Stomach (tissue), 9 donors: ENCODE measurements around the gene SPTLC1. TPM values are rescaled to one million over a fixed set of nuclear protein-coding genes. Genes with fewer than 3 reads are reported as not detected.

Experiments used
- DNase-seq, 2 donors: peaks; one replicate each; pipeline versions ENCODE4 v3.0.0 to v3.0.0-alpha.2; 2013 to 2019
- H3K27ac ChIP-seq, 5 donors: fragments of 200-600 bp in 4 of 5; sonication (generic) in 4 of 5; one replicate each; pipeline ENCODE4 v1.5.1; 2013 to 2019; ENCODE audit warnings: mild to moderate bottlenecking in 1 of 5, moderate library complexity in 1 of 5
- H3K27me3 ChIP-seq, 3 donors: fragments of 200-600 bp; sonication (generic); one replicate each; pipeline ENCODE4 v1.5.1; 2017 to 2019; ENCODE audit warnings: mixed run types in 1 of 3
- H3K36me3 ChIP-seq, 4 donors: fragments of 200-600 bp; sonication (generic); 1 replicate in 3 of 4; 2 replicates in 1 of 4; pipeline ENCODE4 v1.5.1; 2016 to 2019
- H3K4me1 ChIP-seq, 4 donors: fragments of 200-600 bp; sonication (generic); one replicate each; pipeline ENCODE4 v1.5.1; 2016 to 2019
- H3K4me3 ChIP-seq, 4 donors: fragments of 200-600 bp; sonication (generic) in 3 of 4; one replicate each; pipeline ENCODE4 v1.5.1; 2016 to 2019; ENCODE audit warnings: mild to moderate bottlenecking in 1 of 4
- H3K9me3 ChIP-seq, 4 donors: fragments of 200-600 bp; sonication (generic); one replicate each; pipeline ENCODE4 v1.5.1; 2016 to 2019
- CTCF ChIP-seq, 7 experiments: fragments of 450-650 bp in 4 of 7; fragments of 200-600 bp in 3 of 7; sonication (generic) in 3 of 7; IDR thresholded peaks; one replicate each; pipeline ENCODE4 v1.5.1; 2016 to 2019; ENCODE audit warnings: antibody characterized with exemption in 7 of 7, control low read depth in 2 of 7, mild to moderate bottlenecking in 1 of 7
- EP300 ChIP-seq: sonication (generic); formaldehyde crosslinking; IDR thresholded peaks from one replicate; pipeline ENCODE4 v1.6.1; 2017; ENCODE audit warnings: antibody characterized with exemption
- POLR2A ChIP-seq, 4 donors: fragments of 450-650 bp; IDR thresholded peaks; one replicate each; pipeline ENCODE4 v1.6.1; 2016; ENCODE audit warnings: antibody characterized with exemption in 4 of 4, control low read depth in 2 of 4, mild to moderate bottlenecking in 1 of 4, moderate library complexity in 1 of 4
- POLR2AphosphoS5 ChIP-seq, 3 donors: sonication (generic); formaldehyde crosslinking; IDR thresholded peaks; one replicate each; pipeline ENCODE4 v1.6.1; 2016; ENCODE audit warnings: antibody characterized with exemption in 3 of 3
- WGBS, 5 donors: extraction: QIAGEN DNeasy Blood & Tissue Kit in 3 of 5; methylation state at CpG; one replicate each; pipeline versions ENCODE4 v1.1.5 to v1.1.7; 2013 to 2018; 5-methylcytosine and 5-hydroxymethylcytosine counted together
- intact Hi-C: fragments of 100-400 bp; cut with DNase I; formaldehyde crosslinking; loops from one replicate; pipeline ENCODE4 v1.15.1; 2023; ENCODE audit warnings: low total_unique reads
- polyA plus RNA-seq, 3 donors: library from polyadenylated mRNA; stranded (reverse); fragments of 200-250 nt; gene quantifications; one replicate each; pipeline ENCODE4 v1.2.3, GENCODE V29; 2013
- total RNA-seq, 5 donors: library from RNA; depleted of rRNA; stranded (reverse); fragments of >200 nt; gene quantifications; one replicate each; pipeline versions ENCODE4 v1.1.0 to v1.2.3, GENCODE V29; 2014 to 2016
- donor health status: healthy with polysubstance abuse.
- donor health status: Bipolar disorder and iron deficiency.
- donor health status: healthy.

SPTLC1 gene
- total and polyA plus RNA-seq, 8 donors = 14.4 to 157 (median 49.2) TPM

- Histone ChIP-seq H3K27me3 (no peaks in the 10 kb centered on the region), H3K27ac (no peak overlapping the region), H3K9me3 (peaks cover 0 to 24% (median 9%) of the 10 kb centered on the region in 4 donors), H3K36me3 (peaks cover 37 to 80% (median 79%) of the 10 kb centered on the region in 4 donors), H3K4me1 (no peaks in the 10 kb centered on the region), H3K4me3 (no peak overlapping the region)
- TF ChIP-seq CTCF (IDR thresholded peaks at IDR 0.05) (no peak), POLR2A (IDR thresholded peaks at IDR 0.05) (no peak), EP300 (no peak)
- intact Hi-C loops = no loop called here
- no peak for DNase-seq
- WGBS, 5 donors = 96 to 100% (median 99%) methylated on average over 3 of the region's 3 CpGs
These were observed 72.2 kb downstream of the SPTLC1 start for GRCh38 chr9:92043002-92043401.

- intact Hi-C loops = no loop called here
- Histone ChIP-seq H3K27me3 (no peaks in the 10 kb centered on the region), H3K27ac (no peak overlapping the region), H3K4me3 (no peak overlapping the region), H3K9me3 (peaks cover 0 to 24% (median 9%) of the 10 kb centered on the region in 4 donors), H3K36me3 (peaks cover 42 to 81% (median 79%) of the 10 kb centered on the region in 4 donors), H3K4me1 (peaks cover 0 to 4% (median under 1%) of the 10 kb centered on the region in 4 donors)
- no peak for TF ChIP-seq POLR2AphosphoS5 (IDR thresholded peaks at IDR 0.05)
- no peak for TF ChIP-seq POLR2A (IDR thresholded peaks at IDR 0.05)
- TF ChIP-seq CTCF (IDR thresholded peaks at IDR 0.05) = no peak
- no peak for TF ChIP-seq EP300
- WGBS, 5 donors = 96 to 100% (median 100%) methylated on average over 1 of the region's 1 CpG
- no peak for DNase-seq
These were observed 73.0 kb downstream of the SPTLC1 start for GRCh38 chr9:92042260-92042659.

- intact Hi-C loops = no loop called here
- Histone ChIP-seq H3K4me1 (peaks cover 0 to 23% (median 10%) of the 10 kb centered on the region in 4 donors), H3K27me3 (no peaks in the 10 kb centered on the region), H3K27ac (peak overlapping the region; percentile 27 to 85 (median 70)), H3K9me3 (peaks cover 0 to 6% (median 4%) of the 10 kb centered on the region in 4 donors), H3K4me3 (no peak overlapping the region), H3K36me3 (peaks cover 24 to 81% (median 79%) of the 10 kb centered on the region in 4 donors)
- DNase-seq = no peak
- TF ChIP-seq POLR2A (IDR thresholded peaks at IDR 0.05) = no peak
- no peak for TF ChIP-seq EP300
- no peak for TF ChIP-seq POLR2AphosphoS5 (IDR thresholded peaks at IDR 0.05)
- TF ChIP-seq CTCF (IDR thresholded peaks at IDR 0.05) = no peak
- 66 to 78% (median 72%) methylated on average over 2 of the region's 2 CpGs for WGBS, 5 donors
These were observed 78.5 kb downstream of the SPTLC1 start for GRCh38 chr9:92036756-92037155.

- TF ChIP-seq POLR2A (IDR thresholded peaks at IDR 0.05) = no peak
- no peak for TF ChIP-seq CTCF (IDR thresholded peaks at IDR 0.05)
- TF ChIP-seq POLR2AphosphoS5 (IDR thresholded peaks at IDR 0.05) = no peak
- TF ChIP-seq EP300 = no peak
- H3K27me3 ChIP-seq = no peaks in the 10 kb centered on the region
- H3K36me3 ChIP-seq = peaks cover 25 to 81% (median 79%) of the 10 kb centered on the region in 4 donors
- no peak for DNase-seq
- peaks cover 0 to 3% (median 1%) of the 10 kb centered on the region in 4 donors for H3K9me3 ChIP-seq
- H3K27ac ChIP-seq = peak overlapping the region; percentile 22 to 85 (median 70)
- WGBS, 5 donors = 65 to 90% (median 83%) methylated on average over 5 of the region's 5 CpGs
- intact Hi-C loops = no loop called here
- H3K4me1 ChIP-seq = peaks cover 0 to 23% (median 10%) of the 10 kb centered on the region in 4 donors
- no peak overlapping the region for H3K4me3 ChIP-seq
These were observed 78.8 kb downstream of the SPTLC1 start for GRCh38 chr9:92036411-92036746.
